Duodenal mucosa (tissue), 2 donors: ENCODE results near the gene JRKL.
"Not testable (repeated sequence)": the region's sequence is repeated elsewhere in the genome, so short reads cannot be mapped to it uniquely, and the experiment has no call there.

Experiments used
- H3K27ac ChIP-seq: one replicate; pipeline ENCODE4 v1.7.0; 2013; ENCODE audit warnings: low read depth, low read length
- H3K27me3 ChIP-seq, 2 donors: one replicate each; pipeline ENCODE4 v1.7.0; 2013; ENCODE audit warnings: low read length in 2 of 2, control low read depth in 1 of 2; ENCODE audit not compliant: insufficient read depth in 2 of 2, control insufficient read depth in 1 of 2
- H3K36me3 ChIP-seq, 2 donors: one replicate each; pipeline ENCODE4 v1.7.0; 2013; ENCODE audit warnings: low read length in 2 of 2, control low read depth in 1 of 2; ENCODE audit not compliant: insufficient read depth in 2 of 2, control insufficient read depth in 1 of 2
- H3K4me1 ChIP-seq, 2 donors: one replicate each; pipeline ENCODE4 v1.7.0; 2013; ENCODE audit warnings: low read length in 2 of 2, control low read depth in 1 of 2; ENCODE audit not compliant: insufficient read depth in 2 of 2, control insufficient read depth in 1 of 2
- H3K4me3 ChIP-seq, 2 donors: one replicate each; pipeline ENCODE4 v1.7.0; 2013; ENCODE audit warnings: low read length in 2 of 2, low read depth in 1 of 2
- H3K9ac ChIP-seq, 2 donors: one replicate each; pipeline ENCODE4 v1.7.0; 2013; ENCODE audit warnings: low read length in 2 of 2, low read depth in 1 of 2
- H3K9me3 ChIP-seq, 2 donors: one replicate each; pipeline ENCODE4 v1.7.0; 2013; ENCODE audit warnings: low read length in 2 of 2, control low read depth in 1 of 2; ENCODE audit not compliant: control insufficient read depth in 1 of 2

JRKL gene

DNA sequence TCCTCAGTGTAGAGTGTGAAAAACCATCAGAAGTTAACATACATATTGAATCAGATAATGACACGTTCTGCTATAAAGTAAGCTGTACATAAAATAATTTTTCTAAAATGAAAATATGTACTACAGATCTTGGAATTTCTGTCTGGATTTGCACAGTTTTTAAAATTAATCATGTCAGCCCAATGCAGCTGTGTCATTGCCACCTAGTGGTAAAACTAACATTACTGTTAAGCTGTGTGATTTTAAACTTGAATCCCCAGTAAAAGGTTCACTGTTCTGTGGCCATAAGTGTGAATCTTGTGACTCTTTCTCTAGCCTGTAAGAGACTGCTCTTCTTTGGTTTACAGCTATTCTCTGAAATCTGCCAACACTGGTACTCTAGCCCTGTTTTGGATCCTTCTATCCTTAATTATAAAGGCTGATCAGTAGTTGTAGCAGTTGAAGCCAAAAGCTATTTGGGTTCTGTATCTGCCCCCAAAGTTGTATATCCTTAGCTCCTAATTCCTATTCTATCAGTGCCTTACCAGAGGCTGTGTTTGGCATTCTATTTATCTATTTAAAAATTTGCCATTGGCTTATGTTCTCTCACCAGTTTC is 4.0 kb downstream of the JRKL start:
- no peak overlapping the region for H3K4me3 ChIP-seq
- no peak overlapping the region for H3K9ac ChIP-seq
- peaks cover 10 to 13% of the 10 kb centered on the region in 2 donors for H3K4me1 ChIP-seq
- H3K9me3 ChIP-seq = no peaks in the 10 kb centered on the region
- H3K36me3 ChIP-seq = no peaks in the 10 kb centered on the region
- no peaks in the 10 kb centered on the region for H3K27me3 ChIP-seq
- H3K27ac ChIP-seq = no peak overlapping the region

- H3K4me3 ChIP-seq = no peak overlapping the region
- no peak overlapping the region for H3K27ac ChIP-seq
- H3K9me3 ChIP-seq = no peaks in the 10 kb centered on the region
- H3K27me3 ChIP-seq = no peaks in the 10 kb centered on the region
- no peaks in the 10 kb centered on the region for H3K36me3 ChIP-seq
- no peak overlapping the region for H3K9ac ChIP-seq
- peaks cover 8 to 10% of the 10 kb centered on the region in 2 donors for H3K4me1 ChIP-seq
Measured at GRCh38 chr11:96394773-96395172, 5.0 kb downstream of the JRKL start.

DNA sequence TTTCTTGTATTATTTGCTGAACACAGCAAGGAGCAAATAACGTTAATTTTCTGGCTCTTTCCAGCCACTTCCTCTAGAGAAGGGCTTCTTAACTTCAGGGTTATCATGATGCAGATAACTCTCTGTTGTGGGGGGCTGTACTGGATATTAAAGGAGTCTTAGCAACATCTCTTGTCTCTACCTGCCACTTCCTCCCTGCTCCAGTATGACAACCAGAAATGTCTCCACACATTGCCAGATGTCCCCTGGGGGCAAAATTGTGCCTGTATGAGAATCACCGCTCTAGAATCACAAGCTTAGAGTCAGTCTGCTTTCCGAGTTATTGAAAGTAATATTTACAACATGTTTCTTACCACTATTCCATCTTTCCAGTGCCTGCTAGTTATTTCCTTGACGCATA is 6.8 kb downstream of the JRKL start:
- Histone ChIP-seq H3K27me3 (no peaks in the 10 kb centered on the region), H3K27ac (no peak overlapping the region), H3K9me3 (no peaks in the 10 kb centered on the region), H3K4me3 (no peak overlapping the region), H3K9ac (no peak overlapping the region), H3K4me1 (peaks cover 0 to under 1% of the 10 kb centered on the region in 2 donors), H3K36me3 (no peaks in the 10 kb centered on the region)

DNA sequence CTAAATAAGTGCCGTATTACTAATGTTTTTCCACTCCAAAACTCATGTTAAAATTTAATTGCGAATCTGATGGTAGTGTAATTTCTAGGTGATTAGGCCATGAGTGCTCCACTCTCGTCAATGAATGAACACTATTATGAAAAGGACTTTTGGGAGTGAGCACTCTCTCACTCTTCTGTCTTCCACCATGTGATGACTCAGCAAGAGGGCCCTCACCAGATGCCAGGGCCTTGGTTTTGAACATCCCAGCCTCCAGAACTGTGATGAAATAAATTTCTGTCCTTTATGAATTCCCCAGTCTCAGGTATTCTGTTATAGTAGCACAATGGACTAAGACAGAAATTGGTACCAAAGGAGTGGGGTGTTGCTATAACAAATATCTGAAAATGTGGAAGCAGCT is 8.1 kb downstream of the JRKL start:
- Histone ChIP-seq H3K4me3 (no peak overlapping the region), H3K36me3 (no peaks in the 10 kb centered on the region), H3K4me1 (no peaks in the 10 kb centered on the region), H3K9ac (no peak overlapping the region), H3K27ac (no peak overlapping the region), H3K27me3 (no peaks in the 10 kb centered on the region), H3K9me3 (no peaks in the 10 kb centered on the region)

DNA sequence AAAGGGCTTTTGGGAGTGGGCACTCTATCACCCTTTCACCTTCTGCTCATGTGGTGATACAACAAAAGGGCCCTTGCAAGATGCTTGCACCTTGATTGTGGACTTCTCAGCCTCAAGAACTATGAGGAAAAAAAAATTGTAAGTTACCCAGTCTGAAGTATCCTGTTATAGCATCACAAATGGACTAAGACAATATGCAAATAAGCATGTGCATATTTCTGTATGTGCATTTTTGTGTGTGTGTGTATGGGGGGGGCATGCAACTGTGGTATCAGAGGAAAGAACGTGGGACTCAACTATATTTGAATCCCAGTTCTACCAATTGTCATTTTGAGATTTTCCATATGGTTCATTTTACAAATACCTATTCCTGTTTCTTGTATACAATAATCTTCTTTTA is 10.9 kb downstream of the JRKL start:
- Histone ChIP-seq H3K27me3 (no peaks in the 10 kb centered on the region), H3K4me3 (no peak overlapping the region), H3K4me1 (no peaks in the 10 kb centered on the region), H3K36me3 (no peaks in the 10 kb centered on the region), H3K27ac (no peak overlapping the region), H3K9me3 (no peaks in the 10 kb centered on the region), H3K9ac (no peak overlapping the region)

- not testable (repeated sequence) for H3K4me1 ChIP-seq, H3K9ac ChIP-seq, H3K4me3 ChIP-seq, H3K27ac ChIP-seq, H3K27me3 ChIP-seq, H3K36me3 ChIP-seq, H3K9me3 ChIP-seq
Measured at GRCh38 chr11:96411412-96411811, 21.6 kb downstream of the JRKL start.

DNA sequence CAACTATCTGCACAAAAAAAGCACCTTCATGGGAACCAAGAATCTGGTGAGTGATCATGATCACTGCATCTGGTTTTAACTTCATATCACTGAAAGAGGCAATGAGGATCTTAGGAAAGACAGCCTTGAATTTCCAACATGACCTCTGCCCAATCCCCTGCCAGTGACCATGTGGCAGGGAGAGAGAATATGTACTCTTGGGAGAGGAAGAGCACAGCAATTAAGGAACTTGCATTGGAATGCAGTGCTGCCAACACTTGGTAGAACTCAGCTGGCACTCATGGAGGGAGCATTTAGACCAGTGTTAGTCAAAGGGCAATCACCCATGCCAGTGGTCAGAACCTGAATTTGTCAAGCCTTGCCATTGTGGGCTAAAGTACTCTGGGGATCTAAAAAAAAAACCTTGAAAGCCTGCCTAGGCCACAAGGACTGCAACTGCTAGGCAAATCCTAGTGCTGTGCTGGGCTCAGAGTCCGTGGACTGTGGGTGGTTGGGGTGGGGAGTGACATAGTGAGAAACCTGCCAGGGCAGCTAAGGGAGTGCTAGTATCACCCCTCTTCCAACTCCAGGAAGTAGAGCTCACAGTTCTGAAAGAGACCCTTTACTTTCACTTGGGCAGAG is 23.1 kb downstream of the JRKL start:
- no peak overlapping the region for H3K27ac ChIP-seq
- H3K4me3 ChIP-seq = no peak overlapping the region

DNA sequence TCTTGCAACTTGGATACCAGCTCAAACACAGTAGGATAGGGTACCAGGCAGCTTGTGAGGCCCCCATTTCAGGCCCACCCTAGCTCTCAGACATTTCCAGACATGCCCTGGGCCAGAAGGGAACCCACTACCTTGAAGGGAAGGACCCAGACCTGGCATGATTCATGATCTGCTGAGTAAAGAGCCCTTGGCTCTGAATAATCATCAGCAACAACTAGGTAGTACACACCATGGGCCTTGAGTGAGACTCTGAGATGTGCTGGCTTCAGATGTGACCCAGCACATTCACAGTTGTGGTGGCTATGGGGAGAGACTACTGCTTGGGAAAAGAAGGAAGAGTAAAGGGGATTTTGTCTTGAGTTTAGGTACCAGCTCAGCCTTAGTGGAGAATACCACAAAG is 23.6 kb downstream of the JRKL start:
- Histone ChIP-seq H3K27me3 (peaks cover 0 to 2% of the 10 kb centered on the region in 2 donors), H3K9me3 (no peaks in the 10 kb centered on the region), H3K4me1 (no peaks in the 10 kb centered on the region), H3K9ac (no peak overlapping the region), H3K36me3 (no peaks in the 10 kb centered on the region), H3K27ac (no peak overlapping the region), H3K4me3 (no peak overlapping the region)

More for the DNA sequence above, 23.1 kb downstream of the JRKL start:
- Histone ChIP-seq H3K4me1 (no peaks in the 10 kb centered on the region), H3K27me3 (peaks cover 0 to 2% of the 10 kb centered on the region in 2 donors), H3K36me3 (no peaks in the 10 kb centered on the region), H3K9ac (no peak overlapping the region), H3K9me3 (no peaks in the 10 kb centered on the region)

DNA sequence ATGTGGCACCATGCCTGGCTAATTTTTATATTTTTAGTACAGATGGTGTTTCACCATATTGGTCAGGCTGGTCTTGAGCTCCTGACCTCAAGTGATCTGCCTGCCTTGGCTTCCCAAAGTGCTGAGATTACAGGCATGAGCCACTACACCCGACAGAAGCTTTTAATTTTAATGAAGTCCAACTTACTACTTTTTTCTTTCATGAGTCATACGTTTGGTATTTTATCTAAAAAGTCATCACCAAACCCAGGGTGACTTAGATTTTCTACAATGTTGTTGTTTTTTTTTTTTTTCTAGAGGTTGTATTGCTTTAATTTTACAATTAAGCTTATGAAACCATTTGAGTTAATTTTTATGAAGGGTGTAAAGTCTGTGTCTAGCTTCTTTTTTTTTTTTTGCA is 34.9 kb downstream of the JRKL start:
- Histone ChIP-seq H3K4me3 (no peak overlapping the region), H3K27me3 (peaks cover 0 to 4% of the 10 kb centered on the region in 2 donors), H3K9me3 (no peaks in the 10 kb centered on the region), H3K4me1 (no peaks in the 10 kb centered on the region), H3K27ac (no peak overlapping the region), H3K36me3 (no peaks in the 10 kb centered on the region), H3K9ac (no peak overlapping the region)

GRCh38 chr11:96430668-96431067 is 40.9 kb downstream of the JRKL start:
- Histone ChIP-seq H3K9me3 (no peaks in the 10 kb centered on the region), H3K27me3 (no peaks in the 10 kb centered on the region), H3K27ac (no peak overlapping the region), H3K36me3 (no peaks in the 10 kb centered on the region), H3K4me1 (no peaks in the 10 kb centered on the region), H3K4me3 (no peak overlapping the region), H3K9ac (no peak overlapping the region)
